H9 (cell line): ENCODE data around the gene DEFB131B. TPM values are rescaled to one million over a fixed set of nuclear protein-coding genes. Genes with fewer than 3 reads are reported as not detected.

ENCODE experiments used
- DNase-seq: peaks from one replicate; pipeline ENCODE4 v3.0.0-alpha.2; 2017
- H2AFZ ChIP-seq: one replicate; pipeline ENCODE4 v1.6.1; 2013; ENCODE audit warnings: mild to moderate bottlenecking, low read length, control low read depth, moderate library complexity
- H2AK5ac ChIP-seq: 2 replicates; pipeline ENCODE4 v1.6.1; 2013; ENCODE audit warnings: low read length, control low read depth, mixed read lengths; ENCODE audit not compliant: insufficient read length
- H2BK120ac ChIP-seq: one replicate; pipeline ENCODE4 v1.6.1; 2013; ENCODE audit warnings: low read depth, mild to moderate bottlenecking, low read length, control low read depth, inconsistent platforms; ENCODE audit not compliant: poor library complexity, severe bottlenecking
- H2BK12ac ChIP-seq: 2 replicates; pipeline ENCODE4 v1.6.1; 2013; ENCODE audit warnings: low read length, control low read depth, mixed read lengths, low read depth; ENCODE audit not compliant: insufficient read length
- H2BK15ac ChIP-seq: 2 replicates; pipeline ENCODE4 v1.6.1; 2013; ENCODE audit warnings: low read depth, low read length, control low read depth
- H2BK20ac ChIP-seq: one replicate; pipeline ENCODE4 v1.6.1; 2013; ENCODE audit warnings: low read depth, mild to moderate bottlenecking, low read length, control low read depth, inconsistent platforms; ENCODE audit not compliant: poor library complexity, severe bottlenecking
- H2BK5ac ChIP-seq: 2 replicates; pipeline ENCODE4 v1.6.1; 2013; ENCODE audit warnings: low read length, control low read depth, mixed read lengths; ENCODE audit not compliant: insufficient read length
- H3K14ac ChIP-seq: 2 replicates; pipeline ENCODE4 v1.6.1; 2013; ENCODE audit warnings: low read length, control low read depth; ENCODE audit not compliant: insufficient read depth
- H3K18ac ChIP-seq: 2 replicates; pipeline ENCODE4 v1.6.1; 2013; ENCODE audit warnings: low read depth, mild to moderate bottlenecking, mixed read lengths, low read length, control low read depth; ENCODE audit not compliant: insufficient read length
- H3K23ac ChIP-seq: 2 replicates; pipeline ENCODE4 v1.6.1; 2013; ENCODE audit warnings: low read length, control low read depth, mixed read lengths, low read depth; ENCODE audit not compliant: insufficient read length
- H3K23me2 ChIP-seq: 2 replicates; pipeline ENCODE4 v1.6.1; 2013; ENCODE audit warnings: low read depth, mild to moderate bottlenecking, mixed read lengths, low read length, control low read depth; ENCODE audit not compliant: insufficient read length, poor library complexity, severe bottlenecking
- H3K27ac ChIP-seq: 2 replicates; pipeline ENCODE4 v1.5.1; 2013; ENCODE audit warnings: low read length, control low read depth, mixed read lengths, low read depth; ENCODE audit not compliant: insufficient read length
- H3K27me3 ChIP-seq: 2 replicates; pipeline ENCODE4 v1.6.1; 2013; ENCODE audit warnings: low read length, control low read depth, inconsistent platforms; ENCODE audit not compliant: insufficient read depth
- H3K4ac ChIP-seq: 2 replicates; pipeline ENCODE4 v1.6.1; 2013; ENCODE audit warnings: low read depth, mild to moderate bottlenecking, control low read depth, inconsistent platforms, low read length, moderate library complexity
- H3K4me1 ChIP-seq: 2 replicates; pipeline ENCODE4 v1.6.1; 2013; ENCODE audit warnings: low read length, control low read depth, inconsistent platforms; ENCODE audit not compliant: insufficient read depth
- H3K4me2 ChIP-seq: 2 replicates; pipeline ENCODE4 v1.6.1; 2013; ENCODE audit warnings: low read length, control low read depth, mixed read lengths; ENCODE audit not compliant: insufficient read length, insufficient read depth
- H3K56ac ChIP-seq: 2 replicates; pipeline ENCODE4 v1.6.1; 2013; ENCODE audit warnings: low read depth, mild to moderate bottlenecking, mixed read lengths, low read length, control low read depth; ENCODE audit not compliant: insufficient read length
- H3K79me1 ChIP-seq: 2 replicates; pipeline ENCODE4 v1.6.1; 2013; ENCODE audit warnings: low read depth, mild to moderate bottlenecking, moderate library complexity, low read length, control low read depth, inconsistent platforms; ENCODE audit not compliant: insufficient read depth, poor library complexity, severe bottlenecking
- H3K79me2 ChIP-seq: 2 replicates; pipeline ENCODE4 v1.6.1; 2013; ENCODE audit warnings: low read length, control low read depth, inconsistent platforms; ENCODE audit not compliant: insufficient read depth
- H3K9ac ChIP-seq: 2 replicates; pipeline ENCODE4 v1.6.1; 2013; ENCODE audit warnings: low read length, control low read depth, mixed read lengths; ENCODE audit not compliant: insufficient read length; ENCODE audit errors: extremely low read depth
- H3K9me3 ChIP-seq: one replicate; pipeline ENCODE4 v1.6.1; 2013; ENCODE audit warnings: low read depth, low read length, inconsistent platforms; ENCODE audit not compliant: control insufficient read depth
- H3T11ph ChIP-seq: one replicate; pipeline ENCODE4 v1.6.1; 2013; ENCODE audit warnings: mild to moderate bottlenecking, low read length, control low read depth, inconsistent platforms
- H4K20me1 ChIP-seq: one replicate; pipeline ENCODE4 v1.6.1; 2013; ENCODE audit not compliant: control insufficient read depth, insufficient read length, insufficient read depth
- H4K5ac ChIP-seq: 2 replicates; pipeline ENCODE4 v1.6.1; 2013; ENCODE audit warnings: low read depth, mild to moderate bottlenecking, mixed read lengths, low read length, control low read depth; ENCODE audit not compliant: insufficient read length
- H4K8ac ChIP-seq: replicated peaks from 2 replicates; pipeline ENCODE4 v1.6.1; 2013; ENCODE audit warnings: low read length, control low read depth, mixed read lengths, low read depth; ENCODE audit not compliant: insufficient read length
- H4K91ac ChIP-seq: 2 replicates; pipeline ENCODE4 v1.6.1; 2013; ENCODE audit warnings: low read depth, mild to moderate bottlenecking, moderate library complexity, mixed read lengths, low read length, control low read depth; ENCODE audit not compliant: insufficient read length
- H3K27ac Mint-ChIP-seq, 3 experiments: 2 replicates in 2 of 3; 3 replicates in 1 of 3; pipeline ENCODE4 v1.8.0; 2020 to 2021; ENCODE audit warnings: mixed read lengths in 3 of 3, mild to moderate bottlenecking in 1 of 3, moderate library complexity in 1 of 3
- H3K27me3 Mint-ChIP-seq: 2 replicates; pipeline ENCODE4 v1.8.0; 2021; ENCODE audit warnings: low read depth, mild to moderate bottlenecking, moderate library complexity, mixed read lengths
- H3K36me3 Mint-ChIP-seq, 3 experiments: 2 replicates in 2 of 3; 3 replicates in 1 of 3; pipeline ENCODE4 v1.8.0; 2020 to 2021; ENCODE audit warnings: low read depth in 3 of 3, mixed read lengths in 3 of 3; ENCODE audit not compliant: insufficient read depth in 1 of 3
- H3K4me1 Mint-ChIP-seq, 2 experiments: 2 replicates each; pipeline ENCODE4 v1.8.0; 2020; ENCODE audit warnings: mixed read lengths in 2 of 2
- H3K4me3 Mint-ChIP-seq, 2 experiments: 2 replicates in 1 of 2; 3 replicates in 1 of 2; pipeline ENCODE4 v1.8.0; 2020 to 2021; ENCODE audit warnings: mild to moderate bottlenecking in 2 of 2, mixed read lengths in 2 of 2, moderate library complexity in 1 of 2
- H3K9me3 Mint-ChIP-seq, 2 experiments: 2 replicates in 1 of 2; 3 replicates in 1 of 2; pipeline ENCODE4 v1.8.0; 2020; ENCODE audit warnings: mild to moderate bottlenecking in 2 of 2, mixed read lengths in 2 of 2, moderate library complexity in 1 of 2
- CTCF ChIP-seq: fragments of 200-600 bp; sonication (generic); conservative IDR thresholded peaks from 3 replicates; pipeline ENCODE4 v1.8.0; 2021; ENCODE audit warnings: antibody characterized with exemption, mild to moderate bottlenecking
- WGBS: extraction: QIAGEN DNeasy Blood & Tissue Kit; methylation state at CpG from one replicate; pipeline ENCODE4 v1.1.7; 2013; ENCODE audit warnings: missing lambda C conversion rate, low lambda C conversion rate, mixed read lengths; ENCODE audit not compliant: insufficient read length; ENCODE audit errors: extremely low coverage; 5-methylcytosine and 5-hydroxymethylcytosine counted together
- total RNA-seq: library from RNA; stranded (reverse); gene quantifications from 2 replicates; pipeline ENCODE4 v1.2.1, GENCODE V29; 2021

Gene DEFB131B
- total RNA-seq, 1 experiment from 2014 or later, result not detected

GRCh38 chr11:71928737-71929443 lies 50.6 kb downstream of the DEFB131B start, which contains the start of gene RNF121:
RNF121 (plus strand) TSS chr11:71929046; CDS start chr11:71929062, 16 bp downstream.
- Histone ChIP-seq H2BK15ac (no peak within 1 kb of the TSS), H2BK12ac (no peak within 1 kb of the TSS), H2AK5ac (no peak within 1 kb of the TSS), H3K4me2 (peak within 1 kb of the TSS; percentile 82), H3K27me3 (no peaks in the 10 kb centered on the region), H4K91ac (no peak within 1 kb of the TSS), H4K20me1 (no peaks in the 10 kb centered on the region), H3T11ph (no peak within 1 kb of the TSS), H2BK120ac (no peak within 1 kb of the TSS), H4K8ac (no peak within 1 kb of the TSS), H3K79me2 (peaks cover 30% of the 10 kb centered on the region), H3K23ac (no peak within 1 kb of the TSS), H3K27ac (peak within 1 kb of the TSS; percentile 40), H2BK20ac (no peak within 1 kb of the TSS), H3K4ac (no peak within 1 kb of the TSS), H3K18ac (peak within 1 kb of the TSS; percentile 72), H3K9me3 (no peaks in the 10 kb centered on the region), H3K56ac (peak within 1 kb of the TSS; percentile 33), H3K23me2 (peaks cover 10% of the 10 kb centered on the region), H3K9ac (peak within 1 kb of the TSS; percentile 93), H3K4me1 (no peaks in the 10 kb centered on the region; the same call in 1 of the 2 replicates), H3K14ac (peak within 1 kb of the TSS; percentile 87), H3K79me1 (peaks cover 7% of the 10 kb centered on the region), H2AFZ (peak within 1 kb of the TSS; percentile 92), H2BK5ac (peak within 1 kb of the TSS; percentile 76), H4K5ac (no peak within 1 kb of the TSS)
- peak; percentile 98 for DNase-seq
- Mint-ChIP-seq H3K9me3 (no peaks in the 10 kb centered on the region; a peak in 1 of 5 replicates), H3K36me3 (peaks cover 1 to 17% (median 11%) of the 10 kb centered on the region in 3 experiments; a peak in 6 of 7 replicates), H3K27me3 (no peaks in the 10 kb centered on the region), H3K4me3 (peak within 1 kb of the TSS; percentile 97 to 99), H3K4me1 (peaks cover 9 to 24% of the 10 kb centered on the region in 2 experiments), H3K27ac (peak within 1 kb of the TSS; percentile 100)
- no peak for TF ChIP-seq CTCF
- WGBS, result no CpG with 5 or more reads among the region's 32 CpGs
